HepG2 (cell line): ENCODE results near the gene CCNQ. TPM values are rescaled to one million over a fixed set of nuclear protein-coding genes. Genes with fewer than 3 reads are reported as not detected.

Experiments used
- EEA1 ChIP-seq: sonication (generic); formaldehyde crosslinking; IDR thresholded peaks from 2 replicates; pipeline ENCODE4 v1.5.1; 2020; ENCODE audit warnings: mild to moderate bottlenecking, missing genetic modification reagents, borderline replicate concordance
- ELF3 ChIP-seq: IDR thresholded peaks from 2 replicates; pipeline ENCODE4 v1.6.1; 2016; ENCODE audit warnings: missing genetic modification reagents, missing compliant biosample characterization
- GLI4 ChIP-seq: sonication (generic); formaldehyde crosslinking; IDR thresholded peaks from 2 replicates; pipeline ENCODE4 v1.5.1; 2020; ENCODE audit warnings: missing genetic modification reagents, mild to moderate bottlenecking, moderate library complexity, borderline replicate concordance
- MTF1 ChIP-seq: sonication (generic); formaldehyde crosslinking; IDR thresholded peaks from 2 replicates; pipeline ENCODE4 v1.5.0; 2020; ENCODE audit warnings: missing genetic modification reagents
- NFAT5 ChIP-seq: sonication (generic); formaldehyde crosslinking; IDR thresholded peaks from 2 replicates; pipeline ENCODE4 v1.4.0; 2020; ENCODE audit warnings: missing genetic modification reagents
- RAD21 ChIP-seq: fragments of 450-650 bp; formaldehyde crosslinking; IDR thresholded peaks from 2 replicates; pipeline ENCODE4 v1.5.0; 2020; ENCODE audit warnings: mild to moderate bottlenecking
- REXO4 ChIP-seq: sonication (generic); formaldehyde crosslinking; IDR thresholded peaks from 2 replicates; pipeline ENCODE4 v1.8.0; 2022; ENCODE audit warnings: missing genetic modification reagents, mild to moderate bottlenecking, borderline replicate concordance
- RORA ChIP-seq: sonication (generic); formaldehyde crosslinking; IDR thresholded peaks from 2 replicates; pipeline ENCODE4 v1.5.0; 2020; ENCODE audit warnings: mild to moderate bottlenecking, missing genetic modification reagents, moderate library complexity
- SATB2 ChIP-seq: sonication (generic); formaldehyde crosslinking; IDR thresholded peaks from 2 replicates; pipeline ENCODE4 v1.5.0; 2020; ENCODE audit warnings: missing genetic modification reagents
- SIX1 ChIP-seq: sonication (generic); formaldehyde crosslinking; IDR thresholded peaks from 2 replicates; pipeline ENCODE4 v1.4.0; 2020; ENCODE audit warnings: missing genetic modification reagents, borderline replicate concordance
- SP140L ChIP-seq: sonication (generic); formaldehyde crosslinking; IDR thresholded peaks from 2 replicates; pipeline ENCODE4 v1.4.0; 2020; ENCODE audit warnings: missing genetic modification reagents, borderline replicate concordance
- SPEN ChIP-seq: sonication (generic); formaldehyde crosslinking; IDR thresholded peaks from 2 replicates; pipeline ENCODE4 v1.5.1; 2020; ENCODE audit warnings: low read depth, mild to moderate bottlenecking, missing genetic modification reagents
- ZBTB43 ChIP-seq: sonication (generic); formaldehyde crosslinking; conservative IDR thresholded peaks from 2 replicates; pipeline ENCODE4 v1.4.0; 2020; ENCODE audit warnings: missing genetic modification reagents
- ZNF232 ChIP-seq: sonication (generic); formaldehyde crosslinking; IDR thresholded peaks from 2 replicates; pipeline ENCODE4 v1.4.0; 2020; ENCODE audit warnings: missing genetic modification reagents, borderline replicate concordance
- ZNF235 ChIP-seq: sonication (generic); formaldehyde crosslinking; IDR thresholded peaks from 2 replicates; pipeline ENCODE4 v1.8.1; 2023; ENCODE audit warnings: mild to moderate bottlenecking, missing genetic modification reagents, borderline replicate concordance
- ZNF30 ChIP-seq: sonication (generic); formaldehyde crosslinking; IDR thresholded peaks from 2 replicates; pipeline ENCODE4 v1.5.0; 2020; ENCODE audit warnings: mild to moderate bottlenecking, missing genetic modification reagents
- ZNF317 ChIP-seq: sonication (generic); formaldehyde crosslinking; IDR thresholded peaks from 2 replicates; pipeline ENCODE4 v1.5.0; 2020; ENCODE audit warnings: mild to moderate bottlenecking, missing genetic modification reagents
- ZNF441 ChIP-seq: sonication (generic); formaldehyde crosslinking; IDR thresholded peaks from 2 replicates; pipeline ENCODE4 v1.7.0; 2021; ENCODE audit warnings: missing genetic modification reagents, borderline replicate concordance
- ZNF639 ChIP-seq: conservative IDR thresholded peaks from 2 replicates; pipeline ENCODE4 v1.6.1; 2018; ENCODE audit warnings: missing genetic modification reagents
- ZNF782 ChIP-seq: sonication (generic); formaldehyde crosslinking; IDR thresholded peaks from 2 replicates; pipeline ENCODE4 v1.4.0; 2020; ENCODE audit warnings: missing genetic modification reagents, mild to moderate bottlenecking, borderline replicate concordance
- ZNF790 ChIP-seq: sonication (generic); formaldehyde crosslinking; IDR thresholded peaks from 2 replicates; pipeline ENCODE4 v1.8.0; 2022; ENCODE audit warnings: missing genetic modification reagents, mild to moderate bottlenecking, borderline replicate concordance
- ZNF816 ChIP-seq: sonication (generic); formaldehyde crosslinking; IDR thresholded peaks from 2 replicates; pipeline ENCODE4 v1.8.0; 2022; ENCODE audit warnings: missing genetic modification reagents, mild to moderate bottlenecking, borderline replicate concordance
- polyA plus RNA-seq, 8 experiments: library from polyadenylated mRNA; depleted of rRNA in 3 of 8; stranded (reverse) in 7 of 8; unstranded in 1 of 8; fragments of >200 nt; fragmentation: Illumina TruSeq in 4 of 8; extraction: Trizol in 4 of 8; gene quantifications; 2 replicates each; pipeline versions ENCODE4 v1.2.1 to v1.2.3, GENCODE V29; 2011 to 2016; ENCODE audit warnings: low read depth in 4 of 8, missing spikeins in 1 of 8, mixed read lengths in 1 of 8; ENCODE audit not compliant: insufficient read depth in 1 of 8
- total RNA-seq, 5 experiments: library from RNA; depleted of rRNA; stranded (reverse); fragments of >200 nt; fragmentation: Illumina TruSeq; extraction: Trizol; gene quantifications; 2 replicates each; pipeline ENCODE4 v1.2.3, GENCODE V29; 2016; ENCODE audit warnings: low read depth in 1 of 5

Gene CCNQ
- total and polyA plus RNA-seq, 2 of the 13 experiments (the other 11 are each of a cell fraction or from before 2014, with no cell fraction given), result 15.0 to 25.5 TPM

GRCh38 chrX:153609917-153610835, 11.2 kb upstream of the CCNQ start (continued):
- TF ChIP-seq NFAT5 (CRISPR knock-in tag) (no peak), ZNF639 (no peak), REXO4 (no peak), ZNF782 (no peak), GLI4 (CRISPR knock-in tag) (no peak), ZNF441 (CRISPR knock-in tag) (no peak), ZNF30 (no peak), SP140L (CRISPR knock-in tag) (no peak), SATB2 (CRISPR knock-in tag) (no peak), ZNF235 (CRISPR knock-in tag) (no peak), ZNF317 (no peak), MTF1 (CRISPR knock-in tag) (no peak), ZNF790 (CRISPR knock-in tag) (no peak), RAD21 (CRISPR knock-in tag) (peak; percentile 88), ZNF816 (CRISPR knock-in tag) (no peak), ZNF232 (CRISPR knock-in tag) (no peak), ZBTB43 (CRISPR knock-in tag) (peak; percentile 39; the same call in 1 of the 2 replicates), SIX1 (no peak), ELF3 (CRISPR knock-in tag) (0 out of 2 replicates have a peak, but pooled peaks have one; percentile 18), RORA (CRISPR knock-in tag) (no peak), SPEN (CRISPR knock-in tag) (peak; percentile 26; the same call in 1 of the 2 replicates), EEA1 (CRISPR knock-in tag) (no peak)
